Muscle of back (tissue), 11 donors: ENCODE measurements around the gene XKR3. TPM values are rescaled to one million over a fixed set of nuclear protein-coding genes. Genes with fewer than 3 reads are reported as not detected.
"Not testable (repeated sequence)": the region's sequence is repeated elsewhere in the genome, so short reads cannot be mapped to it uniquely, and the experiment has no call there.

Experiments used
- DNase-seq, 3 donors: peaks; one replicate each; pipeline versions ENCODE4 v3.0.0 to v3.0.0-alpha.2; 2013
- polyA plus RNA-seq, 10 donors: library from polyadenylated mRNA; unstranded; fragments of 120-200 nt; gene quantifications; one replicate each; pipeline ENCODE4 v1.2.1, GENCODE V29; 2013; ENCODE audit not compliant: insufficient read length in 10 of 10

XKR3 gene
- polyA plus RNA-seq, 10 donors, result 0.12 to 0.22 TPM; not detected in 8

- DNase-seq, result no peak
Observed at GRCh38 chr22:16806401-16806800, 18.8 kb downstream of the XKR3 start.

GRCh38 chr22:16804882-16805281 lies 20.3 kb downstream of the XKR3 start:
- no peak for DNase-seq

GRCh38 chr22:16803255-16803917 lies 21.8 kb downstream of the XKR3 start:
- no peak for DNase-seq

GRCh38 chr22:16801571-16801970 lies 23.6 kb downstream of the XKR3 start:
- DNase-seq, result no peak

- DNase-seq, result no peak
Observed at GRCh38 chr22:16801088-16801487, 24.1 kb downstream of the XKR3 start.

- no peak for DNase-seq
Observed at GRCh38 chr22:16800358-16800757, 24.9 kb downstream of the XKR3 start.

GRCh38 chr22:16795504-16795903 lies 29.7 kb downstream of the XKR3 start:
- DNase-seq, result not testable (repeated sequence)

GRCh38 chr22:16793831-16794230 lies 31.4 kb downstream of the XKR3 start:
- no peak for DNase-seq

- no peak for DNase-seq
Observed at GRCh38 chr22:16789860-16790493, 35.2 kb downstream of the XKR3 start.

GRCh38 chr22:16783930-16784354 lies 41.3 kb downstream of the XKR3 start:
- no peak for DNase-seq

- no peak for DNase-seq
Observed at GRCh38 chr22:16783453-16783852, 41.8 kb downstream of the XKR3 start.

- no peak for DNase-seq
Observed at GRCh38 chr22:16781764-16782329, 43.4 kb downstream of the XKR3 start.

GRCh38 chr22:16781074-16781763 lies 44.0 kb downstream of the XKR3 start:
- DNase-seq, result no peak

- DNase-seq, result no peak
Observed at GRCh38 chr22:16777284-16777924, 47.8 kb downstream of the XKR3 start.

- no peak for DNase-seq
Observed at GRCh38 chr22:16776080-16776479, 49.1 kb downstream of the XKR3 start.

- no peak for DNase-seq
Observed at GRCh38 chr22:16774911-16775500, 50.2 kb downstream of the XKR3 start.

- not testable (repeated sequence) for DNase-seq
Observed at GRCh38 chr22:16771569-16771968, 53.6 kb downstream of the XKR3 start.

- not testable (repeated sequence) for DNase-seq
Observed at GRCh38 chr22:16767927-16768326, 57.3 kb downstream of the XKR3 start.

- not testable (repeated sequence) for DNase-seq
Observed at GRCh38 chr22:16762224-16762623, 63.0 kb downstream of the XKR3 start.

GRCh38 chr22:16760416-16760815 lies 64.8 kb downstream of the XKR3 start:
- not testable (repeated sequence) for DNase-seq

- DNase-seq, result not testable (repeated sequence)
Observed at GRCh38 chr22:16749282-16749681, 75.9 kb downstream of the XKR3 start.
